GM21360 (cell line): ENCODE measurements around the gene PPM1L.

Source experiments
- ATAC-seq: cut with Tn5 transposase; IDR thresholded peaks from one replicate; pipeline ENCODE4 v1.9.1; 2021; ENCODE audit warnings: mild to moderate bottlenecking, moderate library complexity; ENCODE audit not compliant: unreplicated experiment

PPM1L gene

GRCh38 chr3:160804762-160805161 lies 48.7 kb downstream of the PPM1L start:
- no peak for ATAC-seq

GRCh38 chr3:160806094-160806493 lies 50.1 kb downstream of the PPM1L start:
- ATAC-seq, result no peak

DNA sequence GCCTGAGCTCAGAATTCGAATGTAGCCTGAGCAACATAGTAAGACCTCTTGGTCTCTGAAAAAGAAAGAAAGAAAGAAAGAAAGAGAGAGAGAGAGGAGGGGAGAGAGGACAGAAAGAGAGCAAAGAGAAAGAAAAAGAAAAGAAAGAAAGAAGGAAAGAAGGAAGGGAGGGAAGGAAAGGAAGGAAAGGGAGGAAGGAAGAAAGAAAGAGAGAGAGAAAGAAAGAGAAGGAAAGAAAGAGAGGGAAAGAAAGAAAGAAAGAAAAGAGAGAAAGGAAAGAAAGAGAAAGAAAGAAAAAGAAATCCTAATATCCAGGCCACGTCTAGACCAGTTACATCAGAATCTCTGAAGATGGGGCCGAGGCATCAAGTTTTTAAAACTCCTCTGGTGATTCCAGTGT lies 50.7 kb downstream of the PPM1L start:
- no peak for ATAC-seq

DNA sequence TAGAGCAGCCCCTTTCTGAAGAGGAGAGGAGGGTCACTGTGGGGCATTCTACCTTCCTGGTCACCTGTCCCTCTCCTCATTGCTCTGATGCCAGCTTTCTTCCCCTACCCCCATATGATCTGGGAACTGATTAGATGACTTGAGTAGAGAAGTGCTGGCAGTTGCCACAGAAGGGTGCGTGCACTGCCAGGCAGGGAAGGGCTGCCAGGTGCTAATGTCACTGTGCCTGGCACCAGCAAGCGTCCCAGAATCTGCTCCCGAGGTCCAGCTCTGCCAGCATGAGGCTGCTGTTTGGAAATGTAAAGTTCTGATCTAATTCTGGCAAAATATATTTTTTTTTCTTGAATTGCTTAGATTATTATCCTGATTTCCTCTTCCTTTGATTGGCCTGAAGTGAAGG lies 52.8 kb downstream of the PPM1L start:
- ATAC-seq, result no peak

GRCh38 chr3:160809453-160809852 lies 53.4 kb downstream of the PPM1L start:
- no peak for ATAC-seq

GRCh38 chr3:160810362-160811236 lies 54.6 kb downstream of the PPM1L start:
- ATAC-seq, result no peak

GRCh38 chr3:160811237-160811548 lies 55.2 kb downstream of the PPM1L start:
- no peak for ATAC-seq

- ATAC-seq, result no peak
These were observed 56.3 kb downstream of the PPM1L start for GRCh38 chr3:160812304-160812703.

- ATAC-seq, result no peak
These were observed 59.2 kb downstream of the PPM1L start for GRCh38 chr3:160815280-160815679.

DNA sequence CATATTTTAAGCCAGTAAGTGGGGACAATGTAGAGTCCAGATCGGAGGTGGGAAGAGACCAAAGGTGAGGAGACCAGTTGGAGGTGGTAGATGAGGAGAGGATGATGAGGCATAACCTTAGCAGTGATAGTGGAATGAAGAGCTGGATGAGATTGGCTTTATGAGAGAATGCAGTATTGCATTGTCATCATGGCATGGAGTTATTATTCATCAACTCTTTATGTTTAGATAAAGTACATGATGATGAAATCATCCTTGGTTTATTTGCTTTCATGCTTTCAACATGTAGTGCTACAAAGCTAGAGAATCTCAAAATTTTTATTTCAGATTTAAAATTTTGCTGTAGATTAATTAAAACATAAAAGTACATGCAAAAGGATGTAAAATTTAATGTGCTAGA lies 64.0 kb downstream of the PPM1L start:
- no peak for ATAC-seq

DNA sequence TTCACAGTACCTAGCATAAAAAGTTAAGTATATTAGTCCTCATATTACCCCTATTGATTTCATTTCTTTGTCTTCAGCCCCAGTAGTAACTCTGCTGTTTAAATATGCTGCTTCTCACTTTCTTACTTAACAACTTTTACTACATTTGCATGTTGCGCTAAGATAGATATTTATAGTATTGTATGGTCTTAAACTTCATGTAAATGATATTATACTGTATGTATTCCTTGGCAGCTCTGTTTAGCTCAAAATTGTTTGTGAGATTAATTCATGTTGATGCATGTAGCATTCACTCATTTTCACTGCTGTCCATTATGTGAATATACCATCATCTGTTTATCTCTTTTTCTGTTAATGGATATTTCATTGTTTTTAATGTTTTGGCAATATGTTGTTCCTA lies 64.4 kb downstream of the PPM1L start:
- ATAC-seq, result no peak

GRCh38 chr3:160822936-160823335 lies 66.9 kb downstream of the PPM1L start:
- no peak for ATAC-seq

DNA sequence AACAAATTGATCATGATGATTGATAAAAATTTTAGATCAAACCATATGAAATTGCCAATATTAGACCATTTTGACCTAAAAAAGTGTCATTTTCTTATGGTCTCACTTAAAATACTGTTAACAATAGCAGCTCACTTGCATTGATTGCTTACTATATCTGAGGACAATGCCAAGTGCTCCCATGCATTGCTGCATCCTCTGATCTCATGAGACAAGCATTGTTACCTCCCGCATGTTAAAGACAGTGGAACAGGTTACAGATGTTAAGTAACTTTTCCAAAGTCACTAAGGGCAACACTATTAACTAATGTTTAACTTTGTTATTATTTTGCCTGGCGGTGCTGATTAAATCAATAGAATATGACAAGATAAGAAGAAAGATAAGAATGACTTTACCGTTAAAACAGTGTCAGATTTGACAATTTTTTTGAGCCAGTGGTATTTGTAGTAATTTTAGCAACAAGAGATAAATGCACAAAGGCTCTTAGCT lies 69.3 kb downstream of the PPM1L start:
- ATAC-seq, result no peak

DNA sequence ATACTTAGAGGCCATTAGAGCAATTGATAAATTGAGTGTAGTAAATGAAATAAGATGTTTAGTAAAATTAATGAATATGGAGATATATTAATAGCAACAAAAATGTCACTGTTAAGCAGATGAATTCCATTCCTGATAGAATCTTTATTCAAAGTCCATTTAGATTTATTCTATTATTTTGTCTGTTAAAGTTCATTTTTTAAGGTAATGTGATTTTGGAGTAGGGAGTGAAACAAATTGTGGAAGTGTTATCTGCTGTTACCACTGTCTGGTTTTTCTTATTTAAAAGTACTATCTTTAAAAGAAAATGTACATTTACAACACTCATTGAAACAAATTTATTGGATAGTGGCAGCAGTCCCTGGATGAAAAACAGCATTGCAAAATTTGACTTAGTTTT lies 70.4 kb downstream of the PPM1L start:
- ATAC-seq, result no peak

- no peak for ATAC-seq
These were observed 71.0 kb downstream of the PPM1L start for GRCh38 chr3:160826991-160827390.

- ATAC-seq, result no peak
These were observed 71.5 kb downstream of the PPM1L start for GRCh38 chr3:160827516-160827915.

DNA sequence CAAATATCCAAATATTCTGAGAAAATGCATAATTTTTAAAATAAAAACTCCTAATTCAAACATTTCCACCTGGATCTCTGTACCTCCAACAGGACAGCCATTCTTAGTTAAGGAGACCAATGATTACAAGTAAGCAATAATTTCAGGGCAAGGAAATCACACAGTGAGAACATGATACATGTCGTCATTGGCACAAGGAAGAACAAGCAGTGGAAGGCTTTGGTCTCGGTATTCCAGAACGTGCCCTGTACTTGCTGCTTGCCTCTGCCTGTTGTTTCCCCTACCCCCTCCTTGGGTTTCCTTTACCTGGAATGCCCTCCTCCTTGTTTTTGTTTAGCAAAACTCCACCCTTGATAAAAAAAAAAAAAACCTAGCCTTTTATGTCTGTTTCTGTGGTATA lies 72.8 kb downstream of the PPM1L start:
- ATAC-seq, result no peak

GRCh38 chr3:160829486-160830009 lies 73.5 kb downstream of the PPM1L start:
- ATAC-seq, result no peak

GRCh38 chr3:160830796-160831195 lies 74.8 kb downstream of the PPM1L start:
- ATAC-seq, result no peak

GRCh38 chr3:160831401-160831800 lies 75.4 kb downstream of the PPM1L start:
- no peak for ATAC-seq

DNA sequence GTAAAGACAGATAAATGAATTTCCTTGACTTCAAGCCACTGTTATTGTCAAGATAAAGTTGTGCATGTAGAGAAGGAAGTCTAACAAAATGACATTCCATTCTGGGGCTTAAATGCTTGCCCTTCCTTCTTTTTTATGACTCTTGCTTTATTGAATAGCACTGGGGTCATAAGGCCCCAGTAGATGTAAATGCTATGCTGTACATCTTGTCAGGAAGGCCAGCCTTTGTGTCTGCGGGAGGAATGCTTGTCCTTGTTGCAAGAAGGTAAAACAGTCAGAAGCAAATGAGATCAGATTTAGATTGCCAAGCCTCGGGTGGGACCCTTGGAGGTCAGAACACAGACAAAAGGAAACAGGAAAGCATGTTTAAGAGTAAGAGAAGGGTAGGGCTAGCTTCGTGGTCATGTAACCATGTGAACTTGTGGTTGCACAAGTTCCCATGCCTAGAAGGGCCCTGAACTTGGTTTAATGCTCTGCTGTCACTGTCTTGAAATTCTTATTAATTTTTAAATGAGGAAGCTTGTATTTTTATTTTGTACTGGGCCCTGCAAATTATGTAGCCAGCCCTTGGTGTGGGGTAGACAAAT lies 81.5 kb downstream of the PPM1L start:
- ATAC-seq, result no peak

DNA sequence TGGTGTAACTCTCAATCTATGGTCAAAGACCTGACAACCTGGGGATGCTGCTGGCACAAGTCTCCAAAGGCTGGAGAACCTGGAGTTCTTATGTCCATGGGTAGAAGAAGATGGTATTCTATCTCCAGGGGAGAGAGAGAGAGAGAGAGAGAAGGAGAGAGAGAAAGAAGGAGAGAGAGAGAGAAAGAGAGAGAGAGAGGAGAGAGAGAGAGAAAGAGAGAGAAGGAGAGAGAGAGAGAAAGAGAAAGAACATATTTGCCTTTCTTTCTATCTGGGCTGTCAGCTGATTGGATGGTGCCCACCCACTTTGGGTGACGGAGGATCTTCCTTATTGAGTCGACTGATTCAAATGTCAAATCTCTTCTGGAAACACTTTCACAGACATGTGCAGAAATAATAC lies 84.6 kb downstream of the PPM1L start:
- no peak for ATAC-seq
